HL-60/S4 treated with phorbol 12-myristate 13-acetate at 8.2 ng/mL for 4 days and 3 days (cell line): Measurements from ENCODE around the gene PRKCQ.

Experiments
- in situ Hi-C: fragments of 300-500 bp; cut with MboI; formaldehyde crosslinking; loops from 2 replicates; pipeline ENCODE4 v1.15.0; 2022; ENCODE audit warnings: low sequenced_read_pairs

The PRKCQ gene

DNA sequence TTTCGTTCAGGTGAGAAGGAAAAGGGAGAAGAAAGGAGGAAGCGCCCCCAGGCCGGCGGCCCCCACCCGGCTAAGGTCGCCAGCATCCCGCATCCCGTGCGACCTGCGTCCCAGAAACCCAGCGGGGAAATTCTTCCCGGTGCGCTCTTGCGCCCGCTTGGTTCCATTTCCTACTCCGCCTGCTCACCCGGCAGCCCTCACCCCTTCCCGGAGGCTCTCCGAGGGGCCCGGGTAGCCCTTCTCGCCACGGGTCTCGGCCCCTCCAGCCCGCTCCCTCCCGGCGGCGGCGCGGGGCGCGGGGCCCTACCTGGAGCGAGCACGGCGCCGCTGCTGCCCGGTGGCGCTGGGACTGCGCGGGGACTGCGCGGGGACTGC lies at the start of gene PRKCQ:
PRKCQ (minus strand) TSS at position 373 of the 375 bp plus-strand sequence. CDS start 65,141 bp downstream, outside the sequence.
- in situ Hi-C loops: no loop called here

- in situ Hi-C loops: no loop called here
Measured at GRCh38 chr10:6625428-6625827, 45.4 kb upstream of the PRKCQ start.

- in situ Hi-C loops: no loop called here
Measured at GRCh38 chr10:6624392-6624791, 44.3 kb upstream of the PRKCQ start.

- in situ Hi-C loops: no loop called here
Measured at GRCh38 chr10:6622921-6623320, 42.8 kb upstream of the PRKCQ start.

DNA sequence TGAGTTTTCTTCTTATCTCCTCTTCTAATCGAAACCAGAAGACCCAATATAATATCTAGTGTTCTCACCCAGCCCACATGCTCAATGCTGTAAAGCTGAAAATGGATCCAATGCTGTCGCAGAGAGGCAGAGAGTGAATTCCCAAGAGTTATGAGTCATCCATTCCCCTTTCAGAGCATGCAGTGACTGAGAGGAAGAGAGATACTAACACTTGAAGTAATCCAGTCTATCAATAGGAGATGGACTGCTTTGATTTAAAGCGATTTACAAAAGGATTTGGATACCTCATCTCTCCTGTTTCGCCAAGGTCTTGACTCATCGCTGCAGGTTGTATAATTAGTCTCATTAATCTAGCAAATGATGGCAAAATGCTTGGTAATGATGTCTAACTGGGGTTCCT lies 41.5 kb upstream of the PRKCQ start:
- in situ Hi-C loops: no loop called here

DNA sequence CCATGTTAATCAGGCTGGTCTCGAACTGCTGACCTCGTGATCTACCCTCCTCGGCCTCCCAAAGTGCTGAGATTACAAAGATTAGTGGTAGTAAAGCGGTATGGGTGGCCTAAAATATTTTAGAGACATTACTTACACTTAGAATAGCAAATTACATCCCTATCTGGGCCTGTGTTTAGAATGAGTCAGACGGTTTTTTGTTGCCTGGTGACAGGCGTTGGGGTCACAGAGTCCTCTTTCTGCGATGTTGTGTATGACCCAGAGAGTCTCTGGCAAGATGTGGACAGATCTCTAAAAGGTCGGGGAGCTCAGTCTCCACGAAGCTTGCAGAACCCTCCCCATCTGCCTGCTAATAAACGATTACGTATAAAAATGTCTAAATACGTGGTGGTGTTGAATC lies 39.6 kb upstream of the PRKCQ start:
- in situ Hi-C loops: no loop called here

DNA sequence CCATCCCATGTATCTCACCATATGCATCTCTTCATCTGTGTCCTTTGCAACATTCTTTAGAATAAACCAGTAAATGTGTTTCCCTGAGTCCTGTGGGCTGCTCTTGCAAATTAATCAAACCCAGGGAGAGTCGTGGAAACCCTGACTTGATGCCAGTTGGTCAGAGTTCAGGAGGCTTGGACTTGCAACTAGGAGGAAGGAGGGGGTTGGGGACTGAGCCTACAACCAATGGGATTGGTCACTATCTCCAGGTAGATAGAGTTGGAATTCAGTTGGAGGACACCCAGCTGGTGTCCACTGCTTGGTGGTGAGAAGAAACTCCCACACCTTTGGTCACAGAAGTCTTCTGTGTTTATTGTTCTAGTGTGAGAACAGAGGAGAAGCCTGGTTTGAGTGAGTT lies 38.3 kb upstream of the PRKCQ start:
- in situ Hi-C loops: no loop called here

- in situ Hi-C loops: no loop called here
Measured at GRCh38 chr10:6617309-6618076, 37.4 kb upstream of the PRKCQ start.

DNA sequence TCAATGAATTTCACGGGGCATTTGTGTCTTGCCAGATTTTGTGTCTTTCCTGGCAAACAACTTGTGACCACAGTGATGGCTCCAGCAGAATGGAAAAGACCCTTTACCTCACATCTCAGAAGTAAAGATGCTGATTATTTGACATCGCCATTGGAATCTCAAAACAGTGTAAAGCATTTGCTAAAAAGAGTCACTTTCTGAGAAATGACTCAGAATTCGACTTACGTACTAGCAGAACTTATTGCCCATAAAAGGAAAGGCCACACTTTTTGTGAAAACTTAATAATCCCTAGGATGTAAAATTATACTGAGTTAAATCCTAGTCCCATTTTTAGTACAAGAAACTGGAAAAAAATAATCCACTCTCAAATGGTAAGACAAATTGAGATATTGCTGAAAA lies 35.9 kb upstream of the PRKCQ start:
- in situ Hi-C loops: no loop called here

- in situ Hi-C loops: no loop called here
Measured at GRCh38 chr10:6612371-6612770, 32.3 kb upstream of the PRKCQ start.

- in situ Hi-C loops: no loop called here
Measured at GRCh38 chr10:6610647-6611046, 30.6 kb upstream of the PRKCQ start.

DNA sequence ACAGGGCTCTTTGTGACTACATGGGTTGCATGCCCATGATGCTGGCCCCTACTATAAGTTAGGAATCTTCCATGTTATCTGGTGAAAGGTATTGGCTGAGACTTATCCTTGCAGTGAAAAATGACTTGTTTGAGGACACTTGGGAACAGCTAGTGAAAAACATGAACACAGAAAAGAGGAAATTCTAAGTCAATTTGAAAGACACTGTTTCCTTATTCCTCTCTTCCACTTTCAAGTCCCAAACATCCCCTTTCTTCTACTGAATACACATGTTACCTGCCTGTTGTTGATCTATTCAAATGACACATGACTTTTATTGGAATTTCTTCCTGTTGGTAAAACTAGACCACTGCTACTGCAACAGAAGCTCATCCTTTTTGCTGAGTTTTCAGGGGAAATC lies 29.5 kb upstream of the PRKCQ start:
- in situ Hi-C loops: no loop called here

- in situ Hi-C loops: no loop called here
Measured at GRCh38 chr10:6607778-6608177, 27.7 kb upstream of the PRKCQ start.

GRCh38 chr10:6607182-6607581 lies 27.1 kb upstream of the PRKCQ start:
- in situ Hi-C loops: no loop called here

GRCh38 chr10:6603142-6604125 lies 23.4 kb upstream of the PRKCQ start:
- in situ Hi-C loops: no loop called here

GRCh38 chr10:6602700-6603084 lies 22.6 kb upstream of the PRKCQ start:
- in situ Hi-C loops: no loop called here

- in situ Hi-C loops: no loop called here
Measured at GRCh38 chr10:6602026-6602699, 22.1 kb upstream of the PRKCQ start.

DNA sequence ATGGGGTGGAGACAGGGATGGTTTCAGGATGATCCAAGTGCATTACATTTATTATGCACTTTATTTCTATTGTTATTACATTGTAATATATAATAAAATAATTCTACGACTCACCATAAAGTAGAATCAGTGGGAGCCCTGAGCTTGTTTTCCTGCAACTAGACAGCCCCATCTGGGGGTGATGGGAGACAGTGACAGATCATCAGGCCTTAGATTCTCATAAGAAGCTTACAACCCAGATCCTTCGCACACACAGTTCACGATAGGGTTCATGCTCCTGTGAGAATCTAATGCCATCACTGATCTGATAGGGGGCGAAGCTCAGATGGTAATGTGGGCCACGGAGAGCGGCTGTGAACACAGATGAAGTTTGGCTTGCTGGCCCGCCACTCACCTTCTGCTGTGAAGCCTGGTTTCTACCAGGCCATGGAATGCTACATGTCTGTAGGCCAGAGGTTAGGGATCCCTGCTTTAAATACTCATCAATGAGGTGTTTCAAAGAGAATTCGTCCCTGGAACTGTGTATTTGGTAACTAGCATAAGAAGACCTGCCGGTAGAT lies 21.2 kb upstream of the PRKCQ start:
- in situ Hi-C loops: no loop called here

DNA sequence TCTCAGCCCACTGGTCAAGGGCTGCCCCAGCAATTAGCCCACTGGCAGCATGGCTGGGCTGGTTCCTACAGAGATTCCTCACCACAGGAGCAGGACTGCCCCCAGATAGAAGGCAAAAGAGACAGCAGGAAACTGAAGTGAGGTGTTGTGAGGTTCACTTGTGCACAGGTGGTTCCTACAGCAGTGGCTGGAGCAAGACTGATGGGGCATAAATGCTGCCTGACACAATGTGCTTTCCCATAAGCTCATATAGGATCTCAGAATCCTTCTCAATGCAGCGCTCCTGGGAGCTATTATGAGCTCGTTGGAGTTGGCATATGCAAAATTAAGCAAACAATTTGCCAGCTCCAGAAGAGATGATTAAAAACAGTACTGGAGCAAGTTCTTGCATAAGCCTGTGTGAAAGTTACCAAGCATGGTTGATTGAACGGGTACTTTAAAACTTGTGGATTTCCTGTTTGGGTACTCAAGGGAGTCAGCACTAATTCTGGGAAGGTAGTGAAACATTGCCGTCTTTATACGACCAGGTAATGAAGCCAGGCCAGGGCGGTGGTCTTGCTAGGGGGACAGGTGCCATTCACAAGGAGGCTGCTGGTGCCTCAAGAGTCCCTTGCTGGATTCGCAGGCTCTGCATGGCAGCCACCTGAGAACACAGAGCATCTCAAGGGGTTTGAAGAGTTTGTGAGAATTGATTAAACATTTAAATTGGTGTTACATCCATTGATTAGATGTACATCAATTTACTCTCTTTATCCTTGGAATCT lies 20.3 kb upstream of the PRKCQ start:
- in situ Hi-C loops: no loop called here

DNA sequence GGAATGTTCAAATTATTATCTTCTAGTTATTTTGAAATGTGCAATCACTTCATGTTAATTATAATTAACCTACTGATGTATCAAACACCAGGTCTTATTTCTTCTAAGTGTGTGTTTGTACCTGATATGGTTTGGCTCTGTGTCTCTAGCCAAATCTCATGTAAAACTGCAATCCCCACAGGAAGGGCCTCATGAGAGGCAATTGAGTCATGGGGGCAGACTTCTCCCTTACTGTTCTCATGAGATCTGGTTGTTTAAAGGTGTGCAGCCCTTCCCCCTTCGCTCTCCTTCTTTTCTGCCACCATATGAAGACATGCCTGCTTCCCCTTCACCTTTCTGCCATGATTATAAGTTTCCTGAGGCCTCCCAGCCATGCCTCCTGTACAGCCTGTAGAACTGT lies 18.6 kb upstream of the PRKCQ start:
- in situ Hi-C loops: no loop called here
